Uterus (tissue), 2 donors: ENCODE measurements around the gene ATP1A2.

Experiments
- POLR2A ChIP-seq, 2 donors: fragments of 450-650 bp; IDR thresholded peaks; one replicate each; pipeline ENCODE4 v1.6.1; 2016; ENCODE audit warnings: antibody characterized with exemption in 2 of 2, mild to moderate bottlenecking in 1 of 2, moderate library complexity in 1 of 2
- TF ChIP-seq, protein P1 (sequence below), 4 experiments: fragments of 200-600 bp in 2 of 4; fragments of 450-650 bp in 2 of 4; sonication (generic) in 2 of 4; IDR thresholded peaks; one replicate each; pipeline ENCODE4 v1.5.1; 2016 to 2019; ENCODE audit warnings: antibody characterized with exemption in 4 of 4, mild to moderate bottlenecking in 2 of 4, moderate library complexity in 1 of 4

DNA sequence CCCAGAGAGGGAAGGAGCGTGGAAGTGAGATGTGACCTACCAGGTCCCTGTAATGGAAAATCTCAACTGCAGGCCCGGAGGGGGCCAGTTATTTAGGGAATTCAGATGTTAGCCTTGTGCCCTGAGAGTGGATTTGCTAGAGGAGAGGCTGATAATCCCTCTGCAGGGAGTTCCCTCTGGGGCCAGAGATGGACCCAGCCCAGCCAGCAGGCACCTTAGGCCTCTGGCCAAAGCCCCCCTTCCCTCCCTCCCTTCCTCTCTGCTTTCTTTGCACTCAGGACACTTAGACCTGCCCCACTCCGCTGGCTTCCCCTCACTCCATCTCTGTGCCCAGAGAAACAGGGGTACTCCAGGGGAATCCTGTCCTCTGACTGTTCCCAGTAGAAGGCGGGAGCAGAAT is 1.5 kb upstream of the ATP1A2 start:
- TF ChIP-seq, protein P1, sequence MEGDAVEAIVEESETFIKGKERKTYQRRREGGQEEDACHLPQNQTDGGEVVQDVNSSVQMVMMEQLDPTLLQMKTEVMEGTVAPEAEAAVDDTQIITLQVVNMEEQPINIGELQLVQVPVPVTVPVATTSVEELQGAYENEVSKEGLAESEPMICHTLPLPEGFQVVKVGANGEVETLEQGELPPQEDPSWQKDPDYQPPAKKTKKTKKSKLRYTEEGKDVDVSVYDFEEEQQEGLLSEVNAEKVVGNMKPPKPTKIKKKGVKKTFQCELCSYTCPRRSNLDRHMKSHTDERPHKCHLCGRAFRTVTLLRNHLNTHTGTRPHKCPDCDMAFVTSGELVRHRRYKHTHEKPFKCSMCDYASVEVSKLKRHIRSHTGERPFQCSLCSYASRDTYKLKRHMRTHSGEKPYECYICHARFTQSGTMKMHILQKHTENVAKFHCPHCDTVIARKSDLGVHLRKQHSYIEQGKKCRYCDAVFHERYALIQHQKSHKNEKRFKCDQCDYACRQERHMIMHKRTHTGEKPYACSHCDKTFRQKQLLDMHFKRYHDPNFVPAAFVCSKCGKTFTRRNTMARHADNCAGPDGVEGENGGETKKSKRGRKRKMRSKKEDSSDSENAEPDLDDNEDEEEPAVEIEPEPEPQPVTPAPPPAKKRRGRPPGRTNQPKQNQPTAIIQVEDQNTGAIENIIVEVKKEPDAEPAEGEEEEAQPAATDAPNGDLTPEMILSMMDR (IDR thresholded peaks at IDR 0.05): no peak
- no peak for TF ChIP-seq POLR2A (IDR thresholded peaks at IDR 0.05)
